Measurements from ENCODE around the gene DNMT3A.

- TF ChIP-seq, protein P1, sequence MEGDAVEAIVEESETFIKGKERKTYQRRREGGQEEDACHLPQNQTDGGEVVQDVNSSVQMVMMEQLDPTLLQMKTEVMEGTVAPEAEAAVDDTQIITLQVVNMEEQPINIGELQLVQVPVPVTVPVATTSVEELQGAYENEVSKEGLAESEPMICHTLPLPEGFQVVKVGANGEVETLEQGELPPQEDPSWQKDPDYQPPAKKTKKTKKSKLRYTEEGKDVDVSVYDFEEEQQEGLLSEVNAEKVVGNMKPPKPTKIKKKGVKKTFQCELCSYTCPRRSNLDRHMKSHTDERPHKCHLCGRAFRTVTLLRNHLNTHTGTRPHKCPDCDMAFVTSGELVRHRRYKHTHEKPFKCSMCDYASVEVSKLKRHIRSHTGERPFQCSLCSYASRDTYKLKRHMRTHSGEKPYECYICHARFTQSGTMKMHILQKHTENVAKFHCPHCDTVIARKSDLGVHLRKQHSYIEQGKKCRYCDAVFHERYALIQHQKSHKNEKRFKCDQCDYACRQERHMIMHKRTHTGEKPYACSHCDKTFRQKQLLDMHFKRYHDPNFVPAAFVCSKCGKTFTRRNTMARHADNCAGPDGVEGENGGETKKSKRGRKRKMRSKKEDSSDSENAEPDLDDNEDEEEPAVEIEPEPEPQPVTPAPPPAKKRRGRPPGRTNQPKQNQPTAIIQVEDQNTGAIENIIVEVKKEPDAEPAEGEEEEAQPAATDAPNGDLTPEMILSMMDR (IDR thresholded peaks at IDR 0.05), result no peak
- TF ChIP-seq EP300 (IDR thresholded peaks at IDR 0.05), result no peak
- no peak for TF ChIP-seq POLR2A (IDR thresholded peaks at IDR 0.05)
- TF ChIP-seq POLR2AphosphoS5 (IDR thresholded peaks at IDR 0.05), result no peak
Observed at GRCh38 chr2:25293145-25293544, 48.6 kb downstream of the DNMT3A start.

Data from stomach (tissue), 4 donors.